IMR-90 (cell line): Measurements from ENCODE around the gene OR51T1. TPM values are rescaled to one million over a fixed set of nuclear protein-coding genes. Genes with fewer than 3 reads are reported as not detected.

Experiments used
- ATAC-seq: fragments of 200-7000 bp; cut with Tn5 transposase; 2 replicates; pipeline ENCODE4 v1.9.1; 2020; ENCODE audit warnings: low read depth, mild to moderate bottlenecking, moderate library complexity
- BruUV-seq: library from RNA; stranded (reverse); fragments of 400-500 nt; replicated peaks from 2 replicates; lab custom pipeline; 2021; lab: Mats Ljungman, UMichigan
- CTCF ChIA-PET: fragments of 300-600 bp; formaldehyde crosslinking; extraction: SDS; loops from one replicate; lab custom pipeline; 2021; ENCODE audit warnings: antibody characterized with exemption; lab: Yijun Ruan, JAX
- POLR2A ChIA-PET: fragments of 300-600 bp; sonication (Branson Sonifier 250); formaldehyde crosslinking; loops from one replicate; lab custom pipeline; 2022; ENCODE audit warnings: antibody characterized with exemption; ENCODE audit not compliant: unreplicated experiment; lab: Charles Lee
- DNase-seq: peaks from one replicate; pipeline ENCODE4 v3.0.0; 2013
- H2AFZ ChIP-seq: replicated peaks from 2 replicates; pipeline ENCODE3; 2013; ENCODE audit warnings: low read length, mild to moderate bottlenecking; ENCODE audit not compliant: poor library complexity
- H2AK5ac ChIP-seq: 2 replicates; pipeline ENCODE4 v1.6.1; 2013; ENCODE audit warnings: low read depth, low read length, inconsistent platforms
- H2AK9ac ChIP-seq: replicated peaks from 2 replicates; pipeline ENCODE3; 2013; ENCODE audit warnings: mild to moderate bottlenecking, low read depth, low read length, moderate library complexity; ENCODE audit not compliant: poor library complexity
- H2BK120ac ChIP-seq: 2 replicates; pipeline ENCODE4 v1.6.1; 2013; ENCODE audit warnings: low read depth, low read length, inconsistent platforms
- H2BK15ac ChIP-seq: 3 replicates; pipeline ENCODE4 v1.6.1; 2013; ENCODE audit warnings: low read depth, low read length, inconsistent platforms
- H2BK20ac ChIP-seq: 2 replicates; pipeline ENCODE4 v1.6.1; 2013; ENCODE audit warnings: low read depth, mild to moderate bottlenecking, inconsistent platforms, low read length, moderate library complexity
- H2BK5ac ChIP-seq: 2 replicates; pipeline ENCODE4 v1.6.1; 2013; ENCODE audit warnings: mild to moderate bottlenecking, low read depth, low read length, inconsistent platforms; ENCODE audit not compliant: poor library complexity, severe bottlenecking
- H3K14ac ChIP-seq: replicated peaks from 2 replicates; pipeline ENCODE4 v1.6.1; 2013; ENCODE audit warnings: low read depth, low read length, inconsistent platforms
- H3K18ac ChIP-seq: 2 replicates; pipeline ENCODE4 v1.6.1; 2013; ENCODE audit warnings: low read depth, low read length, control low read depth
- H3K23ac ChIP-seq: 2 replicates; pipeline ENCODE4 v1.6.1; 2013; ENCODE audit warnings: low read depth, low read length, inconsistent platforms
- H3K27ac ChIP-seq: 2 replicates; pipeline ENCODE4 v1.5.1; 2013; ENCODE audit warnings: mild to moderate bottlenecking, control low read depth, low read length; ENCODE audit not compliant: insufficient read depth
- H3K27me3 ChIP-seq: 2 replicates; pipeline ENCODE4 v1.6.1; 2013; ENCODE audit warnings: low read length; ENCODE audit not compliant: control insufficient read depth, insufficient read depth
- H3K36me3 ChIP-seq: 2 replicates; pipeline ENCODE4 v1.6.1; 2013; ENCODE audit warnings: low read length, mixed read lengths; ENCODE audit not compliant: control insufficient read depth, insufficient read depth
- H3K4ac ChIP-seq: 2 replicates; pipeline ENCODE4 v1.6.1; 2013; ENCODE audit warnings: low read depth, low read length, inconsistent platforms
- H3K4me1 ChIP-seq: 2 replicates; pipeline ENCODE4 v1.6.1; 2013; ENCODE audit warnings: low read length, mixed read lengths; ENCODE audit not compliant: control insufficient read depth, insufficient read depth
- H3K4me2 ChIP-seq: 2 replicates; pipeline ENCODE4 v1.6.1; 2013; ENCODE audit warnings: low read depth, mild to moderate bottlenecking, control low read depth, low read length, moderate library complexity
- H3K4me3 ChIP-seq: 2 replicates; pipeline ENCODE4 v1.5.1; 2013; ENCODE audit warnings: low read depth, mild to moderate bottlenecking, control low read depth, low read length, moderate library complexity; ENCODE audit not compliant: insufficient read depth
- H3K56ac ChIP-seq: 2 replicates; pipeline ENCODE4 v1.6.1; 2013; ENCODE audit warnings: low read length, inconsistent platforms; ENCODE audit not compliant: insufficient read depth; ENCODE audit errors: extremely low read depth
- H3K79me1 ChIP-seq, 2 experiments: 2 replicates each; pipeline ENCODE4 v1.6.1; 2013; ENCODE audit warnings: low read length in 2 of 2, inconsistent platforms in 1 of 2, low read depth in 1 of 2
- H3K9ac ChIP-seq: 2 replicates; pipeline ENCODE4 v1.6.1; 2013; ENCODE audit warnings: low read depth, low read length, control low read depth
- H3K9me1 ChIP-seq: 2 replicates; pipeline ENCODE4 v1.6.1; 2013; ENCODE audit warnings: low read length, inconsistent platforms; ENCODE audit not compliant: insufficient read depth
- H3K9me3 ChIP-seq: 2 replicates; pipeline ENCODE4 v1.6.1; 2013; ENCODE audit warnings: low read length; ENCODE audit not compliant: control insufficient read depth, insufficient read depth
- H4K20me1 ChIP-seq: 2 replicates; pipeline ENCODE4 v1.6.1; 2013; ENCODE audit warnings: low read length, inconsistent platforms; ENCODE audit not compliant: insufficient read depth
- H4K5ac ChIP-seq: 2 replicates; pipeline ENCODE4 v1.6.1; 2013; ENCODE audit warnings: mild to moderate bottlenecking, low read depth, low read length, control low read depth
- H4K8ac ChIP-seq, 2 experiments: 2 replicates each; pipeline ENCODE4 v1.6.1; 2013; ENCODE audit warnings: low read depth in 2 of 2, low read length in 2 of 2, control low read depth in 1 of 2, inconsistent platforms in 1 of 2
- H4K91ac ChIP-seq: 2 replicates; pipeline ENCODE4 v1.6.1; 2013; ENCODE audit warnings: low read depth, low read length, inconsistent platforms; ENCODE audit not compliant: insufficient read depth
- BHLHE40 ChIP-seq: fragments of 150-350 bp; IDR thresholded peaks from 2 replicates; pipeline ENCODE4 v1.6.1; 2016; ENCODE audit warnings: mild to moderate bottlenecking, low read depth, low read length
- CEBPB ChIP-seq: IDR thresholded peaks from 2 replicates; pipeline ENCODE4 v1.6.1; 2012; ENCODE audit warnings: low read depth, low read length, improper control_type of control experiment
- CHD1 ChIP-seq: IDR thresholded peaks from 2 replicates; pipeline ENCODE4 v1.6.1; 2012; ENCODE audit warnings: low read depth, low read length, improper control_type of control experiment
- FOS ChIP-seq: fragments of 150-350 bp; IDR thresholded peaks from 2 replicates; pipeline ENCODE4 v1.6.1; 2016; ENCODE audit warnings: low read depth, low read length
- MAFK ChIP-seq: IDR thresholded peaks from 2 replicates; pipeline ENCODE4 v1.6.1; 2012; ENCODE audit warnings: low read depth, low read length, improper control_type of control experiment
- MAZ ChIP-seq: IDR thresholded peaks from 2 replicates; pipeline ENCODE4 v1.6.1; 2012; ENCODE audit warnings: low read depth, mild to moderate bottlenecking, low read length, improper control_type of control experiment, moderate library complexity, borderline replicate concordance
- MXI1 ChIP-seq: IDR thresholded peaks from 2 replicates; pipeline ENCODE4 v1.6.1; 2012; ENCODE audit warnings: low read depth, mild to moderate bottlenecking, low read length, moderate library complexity, borderline replicate concordance
- NFE2L2 ChIP-seq: fragments of 150-350 bp; IDR thresholded peaks from 2 replicates; pipeline ENCODE4 v1.6.1; 2016; ENCODE audit warnings: low read depth, mild to moderate bottlenecking, low read length
- POLR2A ChIP-seq: IDR thresholded peaks from 2 replicates; pipeline ENCODE4 v1.6.1; 2012; ENCODE audit warnings: mild to moderate bottlenecking, low read depth, low read length
- RAD21 ChIP-seq: IDR thresholded peaks from 2 replicates; pipeline ENCODE4 v1.6.1; 2012; ENCODE audit warnings: low read length, improper control_type of control experiment
- RCOR1 ChIP-seq: IDR thresholded peaks from 2 replicates; pipeline ENCODE4 v1.6.1; 2012; ENCODE audit warnings: mild to moderate bottlenecking, low read length, improper control_type of control experiment; ENCODE audit not compliant: insufficient replicate concordance
- RFX5 ChIP-seq: IDR thresholded peaks from 2 replicates; pipeline ENCODE4 v1.8.0; 2012; ENCODE audit warnings: low read depth, mild to moderate bottlenecking, low read length, moderate library complexity
- SMC3 ChIP-seq: fragments of 150-350 bp; IDR thresholded peaks from 2 replicates; pipeline ENCODE4 v1.6.1; 2016; ENCODE audit warnings: low read depth, mild to moderate bottlenecking, antibody characterized with exemption, low read length, moderate library complexity
- WGBS, 2 experiments: methylation state at CpG; one replicate each; pipeline versions ENCODE4 v1.1.5 to v1.1.7; 2013; ENCODE audit warnings: missing lambda C conversion rate in 2 of 2; ENCODE audit not compliant: insufficient read length in 1 of 2; ENCODE audit errors: extremely low coverage in 2 of 2; 5-methylcytosine and 5-hydroxymethylcytosine counted together
- dilution Hi-C: fragments of 300-500 bp; cut with HindIII; formaldehyde crosslinking; loops from one replicate; pipeline ENCODE4 v1.14.3; 2018; ENCODE audit warnings: low sequenced_read_pairs; ENCODE audit not compliant: unreplicated experiment
- in situ Hi-C: fragments of 300-500 bp; cut with MboI; formaldehyde crosslinking; loops from 3 replicates; pipeline ENCODE4 v1.14.3; 2019; ENCODE audit warnings: low sequenced_read_pairs, inconsistent platforms, mixed read lengths
- intact Hi-C: fragments of 100-400 bp; cut with micrococcal nuclease; formaldehyde crosslinking; loops from 2 replicates; pipeline ENCODE4 v1.10.0; 2022
- polyA plus RNA-seq, 3 experiments: library from polyadenylated mRNA; depleted of rRNA; stranded (reverse); fragments of >200 nt; gene quantifications; 2 replicates each; pipeline ENCODE4 v1.2.3, GENCODE V29; 2012; ENCODE audit warnings: low replicate concordance in 1 of 3
- total RNA-seq: library from RNA; depleted of rRNA; stranded (reverse); fragments of >200 nt; gene quantifications from 2 replicates; pipeline ENCODE4 v1.2.3, GENCODE V29; 2012
- TF ChIP-seq, protein P1 (sequence below): fragments of 150-350 bp; IDR thresholded peaks from 2 replicates; pipeline ENCODE4 v1.6.1; 2016; ENCODE audit warnings: low read depth, mild to moderate bottlenecking, low read length, moderate library complexity, borderline replicate concordance
- TF ChIP-seq, protein P2 (sequence below): fragments of 150-350 bp; IDR thresholded peaks from 2 replicates; pipeline ENCODE4 v1.6.1; 2017; ENCODE audit warnings: mild to moderate bottlenecking, antibody characterized with exemption, low read length, low read depth
- TF ChIP-seq, protein P3 (sequence below): conservative IDR thresholded peaks from 2 replicates; pipeline ENCODE4 v1.5.1; 2012; ENCODE audit warnings: mild to moderate bottlenecking, low read depth, low read length, improper control_type of control experiment

Gene OR51T1
- total and polyA plus RNA-seq, 2 of the 4 experiments (the other 2 are of a cell fraction): not detected

DNA sequence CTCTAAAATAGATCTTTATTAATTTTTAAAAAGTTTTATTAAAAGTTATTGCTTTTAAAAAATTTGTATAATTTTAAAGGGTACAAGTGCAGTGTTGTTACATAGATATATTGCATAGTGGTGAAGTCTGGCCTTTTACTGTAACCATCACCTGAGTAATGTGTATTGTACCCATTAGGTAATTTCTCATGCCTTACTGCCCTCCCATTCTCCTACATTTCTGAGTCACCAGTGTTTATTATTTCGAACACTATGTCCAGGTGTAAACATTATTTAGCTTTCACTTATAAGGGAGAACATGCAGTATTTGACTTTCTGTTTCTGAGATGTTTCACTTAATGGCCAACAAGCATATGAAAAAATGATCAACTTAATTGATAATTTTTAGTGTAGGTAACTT is 40.1 kb downstream of the OR51T1 start:
- WGBS, 2 experiments: no CpG with 5 or more reads among the region's 1 CpG
- POLR2A ChIA-PET: no interaction called here
- H3K36me3 ChIP-seq: no peaks in the 10 kb centered on the region
- H3K4me3 ChIP-seq: no peak overlapping the region
- H3K9me1 ChIP-seq: no peaks in the 10 kb centered on the region
- no peak overlapping the region for H4K91ac ChIP-seq
- H3K79me1 ChIP-seq: no peaks in the 10 kb centered on the region
- no peak overlapping the region for H4K5ac ChIP-seq
- no peak overlapping the region for H2AFZ ChIP-seq
- no peak overlapping the region for H3K9ac ChIP-seq
- H3K23ac ChIP-seq: no peak overlapping the region
- intact Hi-C loops (no loop called here), in situ Hi-C loops (no loop called here), dilution Hi-C loops (no loop called here)
- H2BK5ac ChIP-seq: no peak overlapping the region
- DNase-seq (no peak), ATAC-seq (no peak)
- H2AK5ac ChIP-seq: no peak overlapping the region
- no peak overlapping the region for H2BK20ac ChIP-seq
- no peak overlapping the region for H3K14ac ChIP-seq
- no peaks in the 10 kb centered on the region; the same call in 1 of the 2 replicates for H3K4me1 ChIP-seq
- H3K27ac ChIP-seq: no peak overlapping the region
- H3K4ac ChIP-seq: no peak overlapping the region
- CTCF ChIA-PET: no interaction called here
- H2BK15ac ChIP-seq: no peak overlapping the region
- no peaks in the 10 kb centered on the region for H4K20me1 ChIP-seq
- no peak overlapping the region for H2BK120ac ChIP-seq
- no peak overlapping the region for H2AK9ac ChIP-seq
- H3K18ac ChIP-seq: no peak overlapping the region
- TF ChIP-seq, protein P1, sequence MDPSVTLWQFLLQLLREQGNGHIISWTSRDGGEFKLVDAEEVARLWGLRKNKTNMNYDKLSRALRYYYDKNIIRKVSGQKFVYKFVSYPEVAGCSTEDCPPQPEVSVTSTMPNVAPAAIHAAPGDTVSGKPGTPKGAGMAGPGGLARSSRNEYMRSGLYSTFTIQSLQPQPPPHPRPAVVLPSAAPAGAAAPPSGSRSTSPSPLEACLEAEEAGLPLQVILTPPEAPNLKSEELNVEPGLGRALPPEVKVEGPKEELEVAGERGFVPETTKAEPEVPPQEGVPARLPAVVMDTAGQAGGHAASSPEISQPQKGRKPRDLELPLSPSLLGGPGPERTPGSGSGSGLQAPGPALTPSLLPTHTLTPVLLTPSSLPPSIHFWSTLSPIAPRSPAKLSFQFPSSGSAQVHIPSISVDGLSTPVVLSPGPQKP: no peak
- no peak for TF ChIP-seq BHLHE40
- TF ChIP-seq, protein P2, sequence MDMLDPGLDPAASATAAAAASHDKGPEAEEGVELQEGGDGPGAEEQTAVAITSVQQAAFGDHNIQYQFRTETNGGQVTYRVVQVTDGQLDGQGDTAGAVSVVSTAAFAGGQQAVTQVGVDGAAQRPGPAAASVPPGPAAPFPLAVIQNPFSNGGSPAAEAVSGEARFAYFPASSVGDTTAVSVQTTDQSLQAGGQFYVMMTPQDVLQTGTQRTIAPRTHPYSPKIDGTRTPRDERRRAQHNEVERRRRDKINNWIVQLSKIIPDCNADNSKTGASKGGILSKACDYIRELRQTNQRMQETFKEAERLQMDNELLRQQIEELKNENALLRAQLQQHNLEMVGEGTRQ: no peak
- TF ChIP-seq NFE2L2: no peak
- TF ChIP-seq POLR2A: no peak
- TF ChIP-seq MXI1: no peak
- no peak for TF ChIP-seq CHD1
- TF ChIP-seq, protein P3, sequence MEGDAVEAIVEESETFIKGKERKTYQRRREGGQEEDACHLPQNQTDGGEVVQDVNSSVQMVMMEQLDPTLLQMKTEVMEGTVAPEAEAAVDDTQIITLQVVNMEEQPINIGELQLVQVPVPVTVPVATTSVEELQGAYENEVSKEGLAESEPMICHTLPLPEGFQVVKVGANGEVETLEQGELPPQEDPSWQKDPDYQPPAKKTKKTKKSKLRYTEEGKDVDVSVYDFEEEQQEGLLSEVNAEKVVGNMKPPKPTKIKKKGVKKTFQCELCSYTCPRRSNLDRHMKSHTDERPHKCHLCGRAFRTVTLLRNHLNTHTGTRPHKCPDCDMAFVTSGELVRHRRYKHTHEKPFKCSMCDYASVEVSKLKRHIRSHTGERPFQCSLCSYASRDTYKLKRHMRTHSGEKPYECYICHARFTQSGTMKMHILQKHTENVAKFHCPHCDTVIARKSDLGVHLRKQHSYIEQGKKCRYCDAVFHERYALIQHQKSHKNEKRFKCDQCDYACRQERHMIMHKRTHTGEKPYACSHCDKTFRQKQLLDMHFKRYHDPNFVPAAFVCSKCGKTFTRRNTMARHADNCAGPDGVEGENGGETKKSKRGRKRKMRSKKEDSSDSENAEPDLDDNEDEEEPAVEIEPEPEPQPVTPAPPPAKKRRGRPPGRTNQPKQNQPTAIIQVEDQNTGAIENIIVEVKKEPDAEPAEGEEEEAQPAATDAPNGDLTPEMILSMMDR: no peak
- TF ChIP-seq RAD21: no peak
- TF ChIP-seq CEBPB: no peak
- TF ChIP-seq SMC3: no peak
- no peak for TF ChIP-seq MAFK
- no peak for TF ChIP-seq RCOR1
- TF ChIP-seq RFX5: no peak
- no peak for TF ChIP-seq MAZ
- no peak for TF ChIP-seq FOS
- no peak overlapping the region for H3K4me2 ChIP-seq
- H3K9me3 ChIP-seq: no peaks in the 10 kb centered on the region
- no peak overlapping the region for H3K56ac ChIP-seq
- no TSS peak for BruUV-seq
- H4K8ac ChIP-seq: no peak overlapping the region
- H3K27me3 ChIP-seq: peaks cover 2% of the 10 kb centered on the region; the same call in 1 of the 2 replicates
